Lower leg skin (tissue), 4 donors: Measurements from ENCODE around the gene ELFN2. TPM values are rescaled to one million over a fixed set of nuclear protein-coding genes. Genes with fewer than 3 reads are reported as not detected.
"Not testable (repeated sequence)": the region's sequence is repeated elsewhere in the genome, so short reads cannot be mapped to it uniquely, and the experiment has no call there.

ENCODE experiments used
- DNase-seq, 2 donors: peaks; one replicate each; pipeline ENCODE4 v3.0.0-alpha.2; 2019; ENCODE audit warnings: low spot score in 2 of 2
- H3K4me3 ChIP-seq: fragments of 200-600 bp; sonication (generic); 2 replicates; pipeline ENCODE4 v1.5.1; 2017; ENCODE audit warnings: mild to moderate bottlenecking, low read depth; ENCODE audit not compliant: poor library complexity, severe bottlenecking
- POLR2A ChIP-seq, 2 donors: fragments of 450-650 bp; IDR thresholded peaks; one replicate each; pipeline ENCODE4 v1.6.1; 2016 to 2017; ENCODE audit warnings: antibody characterized with exemption in 2 of 2, mild to moderate bottlenecking in 1 of 2, moderate library complexity in 1 of 2
- WGBS, 2 donors: methylation state at CpG; one replicate each; pipeline ENCODE4 v1.1.5; 2018; 5-methylcytosine and 5-hydroxymethylcytosine counted together
- intact Hi-C: fragments of 100-400 bp; cut with DNase I; formaldehyde crosslinking; loops from one replicate; pipeline ENCODE4 v1.15.0; 2023; ENCODE audit warnings: low total_unique reads
- total RNA-seq, 4 donors: library from RNA; depleted of rRNA; stranded (reverse); fragments of >200 nt; gene quantifications; one replicate each; pipeline ENCODE4 v1.1.0, GENCODE V29; 2016
- TF ChIP-seq, protein P1 (sequence below), 3 donors: fragments of 450-650 bp; IDR thresholded peaks; one replicate each; pipeline ENCODE4 v1.5.1; 2016; ENCODE audit warnings: antibody characterized with exemption in 3 of 3, mild to moderate bottlenecking in 3 of 3, moderate library complexity in 2 of 3

ELFN2 gene
- total RNA-seq, 4 donors from 2014 or later = 0.26 to 1.5 (median 0.82) TPM

GRCh38 chr22:37330200-37331033 lies 96.9 kb downstream of the ELFN2 start:
- TF ChIP-seq, protein P1, sequence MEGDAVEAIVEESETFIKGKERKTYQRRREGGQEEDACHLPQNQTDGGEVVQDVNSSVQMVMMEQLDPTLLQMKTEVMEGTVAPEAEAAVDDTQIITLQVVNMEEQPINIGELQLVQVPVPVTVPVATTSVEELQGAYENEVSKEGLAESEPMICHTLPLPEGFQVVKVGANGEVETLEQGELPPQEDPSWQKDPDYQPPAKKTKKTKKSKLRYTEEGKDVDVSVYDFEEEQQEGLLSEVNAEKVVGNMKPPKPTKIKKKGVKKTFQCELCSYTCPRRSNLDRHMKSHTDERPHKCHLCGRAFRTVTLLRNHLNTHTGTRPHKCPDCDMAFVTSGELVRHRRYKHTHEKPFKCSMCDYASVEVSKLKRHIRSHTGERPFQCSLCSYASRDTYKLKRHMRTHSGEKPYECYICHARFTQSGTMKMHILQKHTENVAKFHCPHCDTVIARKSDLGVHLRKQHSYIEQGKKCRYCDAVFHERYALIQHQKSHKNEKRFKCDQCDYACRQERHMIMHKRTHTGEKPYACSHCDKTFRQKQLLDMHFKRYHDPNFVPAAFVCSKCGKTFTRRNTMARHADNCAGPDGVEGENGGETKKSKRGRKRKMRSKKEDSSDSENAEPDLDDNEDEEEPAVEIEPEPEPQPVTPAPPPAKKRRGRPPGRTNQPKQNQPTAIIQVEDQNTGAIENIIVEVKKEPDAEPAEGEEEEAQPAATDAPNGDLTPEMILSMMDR (IDR thresholded peaks at IDR 0.05) = no peak
- no peak for TF ChIP-seq POLR2A (IDR thresholded peaks at IDR 0.05)
- DNase-seq = no peak
- H3K4me3 ChIP-seq = no peak overlapping the region
- 47 to 55% methylated on average over 9 of the region's 9 CpGs for WGBS, 2 donors
- intact Hi-C loops = no loop called here

DNA sequence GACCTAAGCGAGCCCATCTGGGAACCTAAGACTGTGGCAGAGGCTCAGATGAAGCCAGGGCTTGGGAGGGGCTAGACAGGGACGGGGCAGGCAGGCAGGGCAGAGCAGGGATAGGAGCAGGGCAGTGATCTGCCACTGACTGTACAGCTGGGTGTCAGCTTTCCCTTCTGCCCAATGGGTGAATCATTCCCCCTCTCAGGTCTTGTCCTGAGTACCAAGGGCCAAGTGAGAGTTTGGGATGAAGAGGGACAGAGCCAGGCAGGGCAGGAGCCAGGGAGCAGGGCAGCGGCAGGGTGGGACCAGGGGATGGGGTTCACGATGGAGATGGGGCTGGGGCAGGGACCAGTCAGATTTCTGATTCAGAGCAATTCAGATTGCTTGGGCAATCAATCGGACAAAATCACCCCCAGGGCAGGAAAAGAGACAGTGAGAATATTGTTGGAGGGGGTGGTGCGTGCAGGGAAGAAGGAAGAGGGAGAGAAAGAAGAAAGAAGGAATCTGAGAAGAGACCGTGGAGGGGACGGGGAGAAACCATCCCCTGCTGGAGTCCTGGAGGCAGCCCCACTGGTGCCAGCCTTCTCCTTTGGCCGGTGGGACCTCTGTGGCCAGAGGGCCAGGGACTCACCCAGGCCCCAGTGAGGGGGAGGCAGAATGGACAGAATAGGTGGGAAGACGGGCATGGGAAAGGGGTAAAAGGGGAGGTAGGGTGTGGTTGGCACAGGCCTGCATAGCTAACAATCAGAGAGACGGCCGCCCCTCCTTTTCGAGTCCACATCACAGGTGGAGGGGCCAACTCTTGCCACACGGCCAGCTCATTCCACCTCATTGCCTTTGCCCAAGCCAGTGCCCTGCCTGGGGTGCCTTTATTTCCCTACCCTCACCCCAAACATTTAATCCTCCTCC lies 97.8 kb downstream of the ELFN2 start:
- TF ChIP-seq, protein P1 (IDR thresholded peaks at IDR 0.05) = no peak
- TF ChIP-seq POLR2A (IDR thresholded peaks at IDR 0.05) = no peak
- WGBS, 2 donors = 61 to 64% methylated on average over 14 of the region's 14 CpGs
- intact Hi-C loops = no loop called here
- no peak overlapping the region for H3K4me3 ChIP-seq
- no peak for DNase-seq

GRCh38 chr22:37328538-37329237 lies 98.6 kb downstream of the ELFN2 start:
- H3K4me3 ChIP-seq, DNase-seq, intact Hi-C loops: not testable (repeated sequence)
- WGBS, 2 donors = 49 to 50% methylated on average over 6 of the region's 6 CpGs

GRCh38 chr22:37328017-37328416 lies 99.3 kb downstream of the ELFN2 start:
- TF ChIP-seq POLR2A (IDR thresholded peaks at IDR 0.05) = no peak
- TF ChIP-seq, protein P1 (IDR thresholded peaks at IDR 0.05) = no peak
- DNase-seq = no peak
- WGBS, 2 donors = 72 to 73% methylated on average over 8 of the region's 8 CpGs
- no peak overlapping the region for H3K4me3 ChIP-seq
- intact Hi-C loops = no loop called here

- 37 to 53% methylated on average over 7 of the region's 7 CpGs for WGBS, 2 donors
- TF ChIP-seq, protein P1 (IDR thresholded peaks at IDR 0.05) = no peak
- no peak for TF ChIP-seq POLR2A (IDR thresholded peaks at IDR 0.05)
- intact Hi-C loops = no loop called here
- DNase-seq = no peak
- H3K4me3 ChIP-seq = no peak overlapping the region
Observed at GRCh38 chr22:37326726-37327125, 100.6 kb downstream of the ELFN2 start.
